T-helper 2 cell (primary cell): ENCODE data around the gene L3MBTL3.
"Not testable (repeated sequence)": the region's sequence is repeated elsewhere in the genome, so short reads cannot be mapped to it uniquely, and the experiment has no call there.

ENCODE experiments used
- DNase-seq, 5 experiments: peaks; one replicate each; pipeline versions ENCODE4 v3.0.0 to v3.0.0-alpha.2; 2012 to 2022

L3MBTL3 gene

DNA sequence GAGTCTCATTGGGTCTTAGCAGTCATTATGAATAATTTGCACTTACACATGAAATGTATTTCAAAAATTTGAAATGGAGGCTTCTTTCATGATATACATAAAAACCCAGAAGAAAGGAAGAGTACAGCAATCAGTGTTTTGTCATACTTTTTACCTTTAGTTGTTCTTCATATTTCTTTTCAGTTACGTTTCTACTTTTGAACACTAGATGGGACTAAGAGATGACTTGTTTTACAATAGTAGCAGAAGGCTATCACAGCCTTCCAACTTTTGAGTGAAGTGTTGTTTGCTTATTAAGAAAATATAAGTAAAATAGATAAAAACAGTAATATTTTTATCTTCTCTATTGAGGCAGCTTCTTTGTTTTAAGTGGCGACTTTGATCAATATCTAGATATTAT lies 58.1 kb downstream of the L3MBTL3 start:
- peak in 2 of 5 experiments; percentile 2 to 51 for DNase-seq

DNA sequence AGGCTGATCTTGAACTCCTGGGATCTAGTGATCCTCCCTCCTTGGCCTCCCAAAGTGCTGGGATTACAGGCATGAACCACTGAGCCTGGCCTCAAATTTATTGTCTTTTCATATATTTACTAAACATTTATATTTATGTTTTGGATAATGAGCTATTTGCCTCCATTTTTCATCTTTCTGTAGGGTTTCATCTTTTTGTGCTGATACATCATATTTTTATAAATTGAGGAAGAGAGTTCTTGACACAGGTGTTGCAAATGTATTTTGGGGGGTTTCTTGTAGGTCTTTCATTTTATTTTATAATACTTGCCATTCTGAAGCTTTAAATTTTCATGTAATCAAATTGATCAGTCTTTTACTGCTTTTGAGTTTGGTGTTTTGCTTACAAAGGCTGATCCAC lies 72.4 kb downstream of the L3MBTL3 start:
- no peak for DNase-seq

DNA sequence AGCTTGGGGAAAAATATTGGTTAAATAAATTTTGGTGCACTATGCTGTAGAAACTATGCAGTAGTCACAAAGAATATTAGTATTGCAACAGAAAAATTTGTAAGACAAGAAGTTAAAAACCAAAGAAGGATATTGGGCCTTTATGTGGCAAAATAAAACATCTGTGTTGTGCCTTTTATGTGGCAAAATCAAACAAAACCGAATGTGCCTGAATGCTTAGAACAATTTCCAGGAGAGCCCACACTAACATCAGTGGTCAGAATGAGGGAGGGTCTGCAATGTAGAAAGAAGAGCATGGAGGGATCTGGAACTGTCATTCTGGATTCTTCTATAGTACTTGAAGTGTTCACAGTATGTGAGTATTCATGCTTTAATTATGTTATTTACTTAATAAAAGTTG lies 75.2 kb downstream of the L3MBTL3 start:
- DNase-seq, result no peak

DNA sequence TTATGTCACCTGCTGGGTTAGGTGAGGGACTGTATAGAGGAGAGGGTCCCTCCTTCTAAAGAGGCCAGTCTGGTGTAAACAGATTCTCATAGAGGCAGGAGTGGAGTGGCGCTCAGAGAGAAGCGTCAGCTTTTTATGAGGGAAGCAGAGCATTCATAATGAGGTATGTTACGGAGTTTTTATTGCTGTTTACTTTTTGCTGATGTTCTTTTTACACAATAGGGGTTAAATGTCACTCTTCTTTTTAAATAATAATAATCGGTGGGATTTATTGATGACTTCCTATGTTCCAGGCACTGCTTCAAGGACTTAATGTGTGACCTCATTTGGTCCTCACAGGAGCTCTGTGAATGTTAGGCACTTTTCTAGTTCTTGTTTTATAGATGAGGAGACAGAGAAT lies 79.9 kb downstream of the L3MBTL3 start:
- no peak for DNase-seq

DNA sequence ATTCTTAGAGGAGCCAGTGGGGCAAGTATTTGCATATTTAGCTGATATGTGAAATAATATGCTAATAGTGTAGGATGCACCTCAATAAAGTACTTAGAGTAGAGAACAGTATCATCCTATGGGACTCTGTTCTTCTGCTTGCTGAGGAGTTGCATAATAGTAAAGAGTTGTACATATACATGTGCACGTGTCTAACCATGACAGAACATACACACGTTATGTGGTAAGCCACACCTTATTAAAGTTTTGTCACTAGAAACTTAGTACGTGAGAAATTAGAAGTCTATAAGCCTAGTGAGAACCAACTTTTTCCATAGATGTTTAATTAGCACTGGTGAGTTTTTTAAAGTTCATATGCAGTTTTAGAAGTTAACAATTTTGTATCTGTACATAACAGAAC lies 80.7 kb downstream of the L3MBTL3 start:
- DNase-seq, result no peak

DNA sequence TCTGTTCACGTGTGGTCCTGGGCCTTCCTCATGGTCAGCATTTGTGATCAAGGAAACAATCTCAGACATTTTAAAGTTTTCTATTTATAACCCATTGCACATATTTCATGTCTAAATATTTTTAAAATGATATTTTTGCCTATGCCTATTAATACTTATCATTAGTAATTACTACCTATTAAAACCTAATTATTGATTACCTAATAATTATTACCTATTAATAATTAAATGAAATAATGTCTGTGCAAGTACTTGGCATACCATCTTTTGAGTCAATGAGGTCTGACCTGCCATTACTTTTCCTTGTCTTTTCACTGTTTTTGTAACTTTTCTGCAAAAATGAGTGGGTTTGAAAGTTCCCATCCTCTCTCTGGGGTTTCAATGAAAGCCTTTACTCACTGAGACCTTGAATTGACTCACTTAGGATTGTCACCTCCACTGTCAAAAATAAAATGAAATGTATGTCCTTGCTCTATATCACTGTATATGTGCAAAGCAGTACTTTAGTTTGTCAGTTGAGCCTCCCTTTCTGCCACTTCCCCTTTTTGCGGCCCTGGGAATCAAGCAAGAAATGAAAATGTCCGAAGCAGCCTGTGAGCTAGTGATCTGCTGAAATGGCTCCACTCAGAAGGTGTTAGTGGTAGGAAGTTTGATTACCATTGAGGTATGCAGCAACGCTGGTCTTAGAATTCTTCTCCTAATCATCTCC lies 87.8 kb downstream of the L3MBTL3 start:
- DNase-seq, result no peak

DNA sequence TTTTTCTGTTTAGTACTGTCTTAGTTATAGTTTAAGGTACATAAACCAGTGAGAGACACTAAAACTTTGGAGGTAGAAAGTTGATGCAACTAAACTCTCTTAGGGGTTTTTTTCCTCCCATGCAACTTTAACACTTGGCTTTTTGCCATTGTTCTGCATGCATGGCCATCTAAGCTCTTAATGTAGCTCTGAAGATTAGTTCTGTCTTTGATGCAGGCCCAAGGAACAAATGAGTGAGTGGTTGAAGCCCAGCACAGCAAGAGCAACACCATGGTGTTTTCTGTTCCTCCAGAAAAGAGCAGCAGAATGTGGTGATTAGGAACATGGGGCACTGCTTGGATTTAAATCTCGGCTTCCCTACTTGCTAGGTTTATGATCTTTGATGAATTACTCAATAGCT lies 89.3 kb downstream of the L3MBTL3 start:
- no peak for DNase-seq

DNA sequence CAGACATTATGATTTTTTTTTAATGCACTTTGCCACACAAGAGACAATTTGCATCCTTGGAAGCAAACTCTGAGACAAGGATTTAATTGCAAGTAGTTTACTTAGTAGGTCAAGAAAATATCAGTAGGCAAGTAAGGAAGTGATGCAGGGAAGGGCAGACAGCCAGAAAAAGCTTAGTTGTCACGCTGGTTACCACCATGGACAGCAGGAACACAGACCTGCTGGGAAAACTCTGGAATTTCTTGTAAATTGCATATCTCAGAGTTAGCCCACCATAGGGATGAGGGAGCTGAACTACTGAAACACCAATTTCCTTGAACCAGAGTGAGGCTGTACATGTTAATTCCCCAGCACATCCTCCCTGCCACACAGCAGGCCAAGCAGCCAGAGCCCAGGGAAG lies 92.7 kb downstream of the L3MBTL3 start:
- no peak for DNase-seq

DNA sequence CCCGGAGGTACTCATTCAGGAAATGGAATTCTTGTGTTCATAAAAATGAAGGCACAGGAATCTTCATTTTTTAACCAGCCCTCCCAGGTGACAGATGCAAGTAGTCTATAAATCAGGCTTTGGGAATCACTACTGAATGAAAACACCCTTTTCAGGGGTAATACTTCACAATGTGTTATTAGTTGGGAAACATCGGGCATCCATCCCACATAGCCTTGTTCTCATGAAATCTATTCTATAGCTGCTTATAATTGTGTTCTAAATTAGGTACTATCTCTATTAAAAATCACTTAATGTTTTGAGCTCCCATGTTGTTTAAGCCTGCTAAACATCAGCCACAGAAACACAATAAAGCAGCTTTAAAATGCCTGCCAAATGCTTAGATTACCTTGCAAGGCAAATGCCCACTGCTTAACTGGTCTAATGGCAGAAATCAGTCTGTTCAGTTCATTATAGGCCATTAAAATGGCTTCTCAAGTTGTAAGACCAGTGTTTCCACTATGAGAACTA lies 94.9 kb downstream of the L3MBTL3 start:
- no peak for DNase-seq

DNA sequence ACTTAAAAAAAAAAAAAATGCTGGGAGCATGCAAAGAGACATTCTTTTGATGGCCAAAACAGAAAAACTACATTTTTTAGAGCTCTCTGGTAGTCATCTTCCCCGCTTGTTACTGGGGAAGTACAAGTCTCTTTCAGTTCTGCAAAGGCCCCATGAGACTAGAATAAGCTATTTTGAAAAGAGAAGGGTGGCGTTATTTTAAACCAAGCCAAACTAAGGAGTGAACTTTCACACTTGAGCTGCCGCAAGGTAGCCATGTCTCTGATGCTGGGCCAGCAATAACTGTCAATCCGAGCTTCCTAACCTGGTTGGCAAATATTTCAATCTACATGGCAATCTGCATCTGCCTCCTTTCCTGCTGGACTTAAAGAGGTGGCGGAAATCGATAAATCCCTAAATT lies 96.7 kb downstream of the L3MBTL3 start:
- DNase-seq, result no peak

DNA sequence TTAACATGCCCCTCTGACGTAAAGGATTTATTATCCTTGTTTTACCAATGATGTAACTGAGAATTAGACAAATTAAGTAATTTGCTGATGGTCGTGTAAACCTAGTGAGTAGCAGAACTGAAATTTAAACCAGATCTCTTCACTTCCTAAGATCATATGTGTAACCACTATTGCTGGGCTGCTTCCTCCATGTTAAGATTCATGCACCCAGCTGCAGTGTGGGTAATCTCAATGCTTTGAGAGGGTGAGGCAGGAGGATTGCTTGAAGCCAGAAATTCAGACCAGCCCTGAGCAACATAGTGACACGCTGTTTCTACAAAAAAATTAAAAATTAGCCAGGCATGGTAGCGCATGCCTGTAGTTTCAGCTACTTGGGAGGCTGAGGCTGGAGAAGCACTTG lies 97.9 kb downstream of the L3MBTL3 start:
- DNase-seq, result no peak

DNA sequence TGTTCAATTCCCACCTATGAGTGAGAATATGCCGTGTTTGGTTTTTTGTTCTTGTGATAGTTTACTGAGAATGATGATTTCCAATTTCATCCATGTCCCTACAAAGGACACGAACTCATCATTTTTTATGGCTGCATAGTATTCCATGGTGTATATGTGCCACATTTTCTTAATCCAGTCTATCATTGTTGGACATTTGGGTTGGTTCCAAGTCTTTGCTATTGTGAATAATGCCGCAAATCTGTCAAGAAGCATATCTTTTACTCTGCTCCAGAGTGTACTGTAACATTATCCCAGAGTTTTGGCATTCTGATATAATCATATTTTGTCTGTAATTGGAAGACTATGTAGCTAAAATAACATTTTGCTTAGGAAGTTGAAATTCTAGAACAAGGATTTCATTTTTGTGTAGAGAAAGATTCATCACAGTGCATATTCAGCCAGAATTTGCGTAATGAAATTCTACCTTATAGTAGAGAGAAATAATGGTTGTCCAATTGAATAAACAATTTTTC lies 98.9 kb downstream of the L3MBTL3 start:
- DNase-seq, result not testable (repeated sequence)

DNA sequence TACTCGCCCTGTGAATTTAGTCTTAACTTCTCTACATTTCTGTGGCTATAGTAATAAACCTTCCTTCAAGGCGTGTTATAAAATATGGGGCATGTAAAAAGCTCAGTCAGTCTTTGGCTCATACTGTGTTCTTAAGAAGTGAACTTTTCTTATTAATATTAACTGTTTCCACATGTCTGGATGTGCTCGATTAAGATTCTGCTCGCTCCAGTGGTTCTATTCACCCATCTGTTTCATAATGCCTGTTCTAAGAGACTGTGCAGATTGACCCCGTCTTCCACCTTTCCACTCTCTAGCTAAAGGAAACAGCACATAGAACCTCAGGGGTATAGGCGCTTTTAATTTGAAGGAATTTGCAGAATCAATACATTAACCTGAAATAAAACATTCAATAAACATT lies 99.9 kb downstream of the L3MBTL3 start:
- no peak for DNase-seq

DNA sequence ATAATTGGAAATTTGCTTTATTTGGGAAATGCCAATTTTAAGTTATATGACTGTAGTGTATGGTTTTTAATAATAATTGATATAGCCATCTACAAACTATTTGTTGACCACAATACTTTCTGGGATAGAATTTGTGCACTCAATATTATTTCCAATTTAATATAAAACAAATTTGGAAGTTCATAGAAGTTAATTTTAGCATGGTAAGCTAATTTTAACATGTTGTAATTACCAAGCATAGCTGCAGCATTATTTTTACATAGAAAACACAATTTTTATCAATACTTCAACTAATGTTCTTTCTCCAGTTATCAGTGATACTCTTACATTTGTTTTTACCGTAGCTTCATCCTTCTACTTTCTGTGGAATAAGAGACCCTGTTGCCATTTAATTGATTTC lies 100.8 kb downstream of the L3MBTL3 start:
- no peak for DNase-seq

DNA sequence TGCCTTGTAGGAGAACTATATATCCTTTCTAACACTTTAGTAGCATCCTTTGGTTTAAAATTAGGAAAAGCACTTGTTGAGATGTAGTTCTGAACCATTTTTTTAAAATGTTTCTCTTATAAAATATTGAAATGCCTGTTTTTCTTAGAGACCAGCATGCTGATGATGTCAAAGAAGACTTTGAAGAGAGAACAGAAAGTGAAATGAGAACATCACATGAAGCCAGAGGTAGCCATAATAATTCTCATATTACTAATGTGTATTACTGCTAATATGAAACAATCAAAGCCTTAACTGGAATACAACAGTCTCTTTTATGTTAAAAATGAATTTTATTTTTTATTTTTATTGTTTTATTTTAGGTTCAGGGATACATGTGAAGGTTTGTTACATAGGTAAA lies 102.3 kb downstream of the L3MBTL3 start:
- DNase-seq, result no peak

DNA sequence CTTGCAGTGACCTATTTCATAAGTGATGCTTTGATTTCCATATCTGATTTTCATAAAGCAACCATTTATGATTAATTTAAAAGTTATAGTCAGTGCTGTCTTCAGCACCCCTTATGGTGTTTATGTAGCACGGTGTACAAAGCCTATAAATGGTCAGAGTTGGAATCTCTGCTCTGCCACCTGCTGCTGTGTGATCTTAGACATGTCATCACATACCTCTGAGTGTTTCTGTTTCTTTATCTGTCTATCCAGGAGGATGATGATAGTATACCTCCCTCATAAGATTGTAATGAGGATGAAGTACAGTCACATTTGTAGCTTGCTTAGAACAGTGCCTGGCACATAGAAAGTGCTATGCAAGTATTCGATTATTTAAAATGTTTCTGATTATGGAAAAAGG lies 103.9 kb downstream of the L3MBTL3 start:
- no peak for DNase-seq

DNA sequence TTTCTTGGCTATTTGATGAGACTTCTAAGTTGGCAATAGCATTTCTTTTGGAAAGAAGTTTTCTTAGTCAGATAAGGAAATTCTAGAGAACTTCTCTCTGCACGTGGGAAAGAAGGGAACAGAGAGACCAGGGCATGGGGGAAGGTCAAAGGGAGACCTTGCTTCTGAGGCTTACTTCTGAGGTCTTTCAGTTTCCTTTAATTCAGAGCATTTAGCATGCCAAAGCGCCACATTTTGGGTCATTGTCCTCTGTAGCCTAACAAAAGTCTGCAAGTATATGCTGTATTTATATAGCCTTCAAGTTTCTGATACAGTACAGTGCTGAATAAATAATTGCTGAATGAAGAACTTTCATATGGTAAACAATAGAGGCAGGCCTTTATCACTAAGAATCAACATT lies 108.8 kb downstream of the L3MBTL3 start:
- no peak for DNase-seq

DNA sequence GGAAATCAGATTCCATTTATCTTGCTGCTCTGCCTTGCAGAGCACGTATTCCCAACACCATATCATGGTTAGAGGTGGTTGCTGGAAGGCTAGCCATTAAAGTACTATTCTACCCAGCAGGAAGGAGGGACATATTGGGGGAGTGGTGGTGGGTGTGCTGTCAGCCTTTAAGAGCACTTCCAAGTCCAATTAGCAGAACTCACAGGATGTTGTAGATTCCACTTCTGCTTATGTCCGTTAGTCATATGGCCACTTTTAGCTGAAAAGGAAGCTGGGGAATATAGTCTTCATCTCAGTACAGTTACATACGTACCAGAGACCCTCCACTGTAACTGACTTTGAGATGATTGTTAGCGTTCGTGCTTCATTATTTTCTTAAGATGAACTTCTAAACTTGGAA lies 109.9 kb downstream of the L3MBTL3 start:
- DNase-seq, result no peak

DNA sequence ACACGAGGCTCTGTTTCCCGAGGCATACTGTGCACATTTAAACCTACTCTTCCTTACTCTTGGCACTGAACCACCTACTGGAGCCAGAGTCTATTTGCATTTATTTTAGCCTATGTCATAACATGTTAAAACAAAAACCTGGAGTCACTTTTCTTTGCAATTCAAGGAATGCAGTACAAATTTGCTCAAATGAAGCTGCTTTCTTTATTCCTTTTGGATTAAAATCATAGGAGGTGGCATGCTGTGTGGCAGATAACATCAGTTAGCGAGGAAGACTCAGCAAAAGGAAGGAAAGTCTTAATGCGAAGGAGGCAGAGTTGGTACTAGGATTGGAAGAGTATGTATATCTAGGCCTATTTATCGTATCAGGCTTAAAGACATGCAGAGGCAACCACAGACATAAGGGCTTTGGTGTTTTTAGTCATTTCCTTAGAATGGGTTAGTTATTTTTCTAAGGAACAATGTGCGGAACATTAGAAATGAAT lies 111.4 kb downstream of the L3MBTL3 start:
- DNase-seq, result peak in 1 of 5 experiments; percentile 72

DNA sequence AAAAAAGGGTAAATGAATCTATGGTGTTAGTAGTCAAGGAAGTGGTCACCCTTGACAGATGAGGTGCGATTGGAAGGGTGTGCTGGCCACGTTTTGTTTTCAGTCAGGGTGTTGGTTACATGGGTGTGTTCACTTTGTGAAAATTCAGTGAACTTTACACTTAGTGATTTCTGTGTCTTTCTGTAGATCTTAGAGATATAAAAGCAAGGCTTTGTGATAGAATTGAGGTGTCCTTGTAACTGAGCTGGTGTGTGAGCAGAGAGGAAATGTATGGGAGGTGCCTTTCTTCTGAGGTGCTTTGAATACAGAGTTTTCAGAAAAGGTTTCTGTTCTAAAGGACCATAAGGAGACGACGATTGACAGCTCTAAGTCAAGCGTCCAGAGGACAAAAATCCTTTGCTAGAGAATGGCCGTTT lies 113.9 kb downstream of the L3MBTL3 start:
- peak in 3 of 5 experiments; percentile 10 to 99 (median 78) for DNase-seq

DNA sequence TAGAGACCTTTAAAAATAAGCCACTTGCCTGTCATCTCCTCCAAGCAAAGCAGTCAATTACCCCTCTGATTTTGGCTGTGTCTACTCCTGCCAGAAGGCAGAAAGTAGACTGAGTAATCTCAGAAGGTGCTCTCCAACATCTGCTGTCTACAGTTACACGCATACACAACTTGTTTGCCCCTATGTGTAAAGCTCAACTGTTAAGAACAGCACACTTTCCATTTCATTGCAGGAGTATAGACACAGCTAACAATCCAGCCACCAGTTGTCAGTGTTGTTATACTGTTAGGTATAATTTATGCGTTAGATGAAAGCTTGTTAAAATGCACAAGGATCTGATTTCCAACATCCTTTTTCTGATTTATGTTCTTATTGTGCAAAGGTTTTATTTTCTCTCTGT lies 116.2 kb downstream of the L3MBTL3 start:
- peak in 1 of 5 experiments; percentile 89 for DNase-seq

DNA sequence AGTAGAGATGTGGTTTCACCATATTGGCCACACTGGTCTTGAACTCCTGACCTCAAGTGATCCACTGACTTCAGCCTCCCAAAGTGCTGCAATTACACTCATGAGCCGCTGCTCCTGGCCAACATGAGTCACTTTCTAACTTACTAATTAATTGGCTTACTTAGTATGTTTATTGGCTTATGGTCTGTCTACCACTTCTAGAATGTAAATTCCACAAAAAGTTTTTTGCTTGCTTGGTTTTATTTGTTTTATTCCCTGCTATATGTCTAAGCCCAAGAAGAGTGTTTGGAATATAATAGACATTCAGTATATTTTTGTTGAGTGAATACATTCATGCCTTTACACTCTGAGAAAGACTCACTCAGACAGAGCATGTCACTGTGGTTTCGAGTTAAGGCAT lies 118.4 kb downstream of the L3MBTL3 start:
- peak in 1 of 5 experiments; percentile 33 for DNase-seq

DNA sequence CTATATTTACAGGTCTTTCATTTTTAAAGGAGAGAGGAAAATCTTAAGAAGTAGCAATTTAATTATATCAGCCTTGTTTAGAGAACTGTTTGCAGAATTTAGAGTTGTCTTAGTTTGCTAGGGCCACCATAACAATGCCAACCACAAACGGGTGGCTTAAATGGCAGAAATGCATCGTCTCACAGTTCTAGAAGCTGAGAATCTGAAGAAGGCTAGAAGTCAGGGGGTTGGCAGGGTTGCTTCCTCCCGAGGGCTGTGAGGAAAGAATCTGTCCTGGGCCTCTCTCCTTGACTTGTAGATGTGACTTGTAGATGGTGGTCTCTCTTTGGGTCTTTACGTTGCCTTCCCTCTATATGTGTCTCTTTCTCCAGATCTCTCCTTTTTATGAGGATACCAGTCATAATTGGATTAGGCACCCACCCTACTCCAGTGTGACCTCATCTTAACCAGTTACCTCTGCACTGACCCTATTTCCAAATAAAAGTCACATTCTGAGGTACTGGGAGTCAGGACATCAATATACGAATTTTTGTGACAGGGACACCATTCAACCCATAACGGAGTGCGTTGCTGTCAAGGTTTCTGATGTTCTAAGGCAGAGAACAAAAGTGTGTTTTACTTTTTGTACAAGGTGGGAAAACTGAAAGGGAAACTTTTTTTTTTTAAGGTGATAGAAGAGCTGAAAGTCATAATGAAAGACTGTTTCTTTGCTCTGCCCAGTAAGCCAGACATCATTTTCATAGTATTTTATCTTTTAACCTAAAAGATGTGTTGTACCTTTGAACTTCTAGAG lies 119.9 kb downstream of the L3MBTL3 start:
- DNase-seq, result peak in 1 of 5 experiments; percentile 68

DNA sequence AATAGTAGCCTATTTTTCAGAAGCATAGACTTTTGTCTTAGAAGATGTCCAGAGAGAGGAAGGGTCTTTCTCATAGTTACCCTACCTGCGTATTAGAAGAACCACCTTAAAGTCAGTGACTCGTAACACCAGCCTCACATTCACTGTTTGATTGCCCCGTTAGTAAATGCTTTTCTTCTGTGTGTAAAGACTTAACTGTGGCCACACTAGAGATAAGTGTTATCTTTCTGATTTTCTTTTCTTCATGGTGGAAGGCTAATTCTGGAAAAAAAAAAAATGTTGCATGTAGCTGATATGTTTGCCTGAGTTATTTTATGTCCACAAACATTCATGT lies 120.5 kb downstream of the L3MBTL3 start:
- DNase-seq, result no peak
